HG03460 (cell line): ENCODE data around the gene TSPAN5.
"Not testable (repeated sequence)": the region's sequence is repeated elsewhere in the genome, so short reads cannot be mapped to it uniquely, and the experiment has no call there.

Source experiments
- ATAC-seq: cut with Tn5 transposase; IDR thresholded peaks from one replicate; pipeline ENCODE4 v1.9.1; 2021; ENCODE audit not compliant: unreplicated experiment

The TSPAN5 gene

DNA sequence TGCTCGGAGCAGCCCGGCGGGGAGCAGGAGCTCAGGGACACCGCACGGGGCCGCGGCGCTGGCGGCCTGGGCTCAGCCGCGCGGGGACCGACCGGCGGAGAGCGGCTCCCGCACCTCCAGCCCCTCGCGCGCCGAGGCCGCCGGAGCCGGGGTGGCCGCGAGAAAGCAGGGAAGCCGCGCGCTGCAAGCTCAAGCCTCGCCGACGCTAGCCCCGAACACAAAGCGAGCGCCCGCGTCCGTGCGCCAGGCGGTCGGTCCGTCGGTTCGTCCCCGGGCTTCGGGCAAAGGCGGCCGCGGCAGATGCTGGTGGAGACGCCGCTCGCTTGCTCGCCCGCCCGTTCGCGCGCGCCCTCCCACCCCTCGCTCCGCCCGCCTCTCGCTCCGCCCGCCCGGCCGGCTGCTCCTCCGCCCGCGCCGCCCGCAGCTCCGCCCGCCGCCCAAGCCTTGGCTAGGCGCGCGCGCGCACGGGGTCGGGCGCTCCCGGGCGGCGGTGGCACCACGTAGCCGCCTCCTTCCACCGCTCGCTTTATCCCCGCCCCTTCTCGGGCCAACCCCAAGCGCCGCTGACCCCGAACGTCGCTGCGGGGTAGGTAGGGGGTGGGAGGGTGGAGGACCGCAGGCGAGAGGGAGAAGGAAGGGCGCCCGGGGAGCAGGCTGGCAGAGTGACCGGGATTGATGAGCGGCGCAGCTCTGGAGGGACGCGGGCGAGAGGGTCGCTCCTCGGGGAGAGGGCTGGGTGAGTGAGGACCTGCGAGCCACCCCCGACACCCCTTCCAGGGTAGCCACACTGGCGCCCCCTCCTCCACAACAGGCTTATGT, at the start of gene TSPAN5:
Gene TSPAN5 (minus strand): TSS at position 325 of the 819 bp plus-strand sequence.
- ATAC-seq: peak; percentile 60

GRCh38 chr4:98706935-98707334, 48.5 kb upstream of the TSPAN5 start:
- no peak for ATAC-seq

DNA sequence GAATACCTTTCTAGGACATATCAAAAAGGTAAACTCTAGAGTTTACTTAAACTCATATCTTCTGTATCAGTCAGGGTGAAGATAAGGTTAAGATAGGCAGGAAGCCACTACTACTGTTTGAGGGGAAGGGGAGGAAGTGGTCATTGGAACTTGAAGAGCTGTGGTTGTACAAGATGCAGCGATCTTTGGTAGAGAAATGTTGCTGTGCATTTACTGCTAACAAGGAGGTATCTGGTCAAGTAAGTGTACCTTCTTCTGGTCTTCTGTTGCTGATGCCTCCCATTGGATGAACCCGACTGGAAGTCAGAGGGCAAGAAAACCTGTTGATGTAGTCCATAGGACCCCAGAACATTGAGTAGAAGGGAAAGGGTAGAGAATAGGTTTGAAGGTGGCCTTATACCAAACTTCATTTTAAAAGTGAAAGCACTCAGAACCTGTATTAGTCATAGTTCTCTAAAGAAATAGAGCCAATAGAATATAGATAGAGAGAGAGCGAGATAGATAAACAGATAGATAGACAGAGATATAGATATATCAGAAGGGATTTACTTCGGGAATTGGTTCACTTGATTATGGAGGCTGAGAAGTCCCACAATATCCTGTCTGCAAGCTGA, 47.9 kb upstream of the TSPAN5 start:
- ATAC-seq: no peak

DNA sequence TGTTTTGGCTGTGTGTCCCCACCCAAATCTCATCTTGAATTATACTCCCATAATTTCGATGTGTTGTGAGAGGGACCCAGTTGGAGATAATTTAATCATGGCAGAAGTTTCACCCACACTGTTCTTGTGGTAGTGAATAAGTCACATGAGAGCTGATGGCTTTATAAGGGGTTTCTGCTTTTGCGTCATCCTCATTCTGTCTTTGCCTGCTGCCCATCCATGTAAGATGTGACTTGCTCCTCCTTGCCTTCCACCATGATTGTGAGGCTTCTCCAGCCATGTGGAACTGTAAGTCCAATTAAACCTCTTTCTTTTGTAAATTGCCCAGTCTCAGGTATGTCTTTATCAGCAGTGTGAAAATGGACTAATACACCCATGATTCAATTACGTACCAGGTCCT, 47.2 kb upstream of the TSPAN5 start:
- not testable (repeated sequence) for ATAC-seq

GRCh38 chr4:98700656-98701055, 42.2 kb upstream of the TSPAN5 start:
- ATAC-seq: no peak

- ATAC-seq: no peak
These were observed 35.7 kb upstream of the TSPAN5 start for GRCh38 chr4:98694076-98694475.

GRCh38 chr4:98692411-98692810, 34.0 kb upstream of the TSPAN5 start:
- ATAC-seq: no peak

DNA sequence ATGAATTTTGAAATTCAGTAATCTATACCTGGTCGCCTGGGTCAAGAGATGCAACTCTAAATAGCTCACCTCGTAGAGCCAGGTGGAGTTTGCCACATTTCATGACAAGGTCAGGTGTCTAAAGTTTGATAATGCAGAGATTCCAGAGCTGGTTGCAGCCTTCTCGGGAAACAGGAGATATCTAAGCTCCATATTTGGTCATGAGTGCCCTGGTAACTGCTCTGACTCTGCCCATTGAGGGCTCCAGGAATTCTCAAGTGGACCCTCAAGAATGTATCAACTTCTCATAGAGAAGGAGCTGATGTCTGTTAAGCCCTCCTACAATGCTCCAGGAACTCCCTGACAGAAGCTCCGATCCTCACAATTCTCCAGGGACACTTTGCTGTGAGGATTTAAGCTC, 33.2 kb upstream of the TSPAN5 start:
- ATAC-seq: no peak

DNA sequence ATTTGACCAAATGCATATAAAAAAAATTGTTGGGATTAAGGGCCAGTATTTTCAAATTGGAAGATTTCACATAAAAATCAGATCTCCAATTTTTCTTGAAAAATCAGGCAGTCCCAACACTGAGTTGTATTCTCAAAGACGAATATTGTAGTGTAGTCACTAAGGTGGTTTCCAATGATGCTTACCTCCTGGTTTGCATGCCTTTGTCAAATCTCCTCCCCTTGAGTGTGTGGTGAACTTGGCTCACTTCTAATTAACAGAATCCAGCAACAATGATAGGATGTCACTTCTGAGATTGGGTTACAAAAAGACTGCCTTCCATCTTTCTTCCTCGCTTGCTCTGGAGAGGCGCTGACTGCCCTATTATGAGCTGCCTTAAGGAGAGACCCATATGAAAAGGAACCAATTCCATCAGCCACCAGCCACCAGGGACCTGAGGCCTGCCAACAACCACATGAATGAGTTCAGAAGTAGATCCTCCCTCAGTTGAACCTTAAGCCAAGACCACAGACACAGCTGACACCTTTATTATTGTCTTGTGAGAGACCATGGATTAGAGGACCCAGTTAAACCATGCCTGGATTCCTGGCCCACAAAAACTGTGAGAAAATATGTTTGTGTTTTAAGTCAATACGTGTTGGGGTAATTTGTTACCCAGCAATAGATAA, 31.2 kb upstream of the TSPAN5 start:
- no peak for ATAC-seq

GRCh38 chr4:98688411-98689290, 30.2 kb upstream of the TSPAN5 start:
- no peak for ATAC-seq

DNA sequence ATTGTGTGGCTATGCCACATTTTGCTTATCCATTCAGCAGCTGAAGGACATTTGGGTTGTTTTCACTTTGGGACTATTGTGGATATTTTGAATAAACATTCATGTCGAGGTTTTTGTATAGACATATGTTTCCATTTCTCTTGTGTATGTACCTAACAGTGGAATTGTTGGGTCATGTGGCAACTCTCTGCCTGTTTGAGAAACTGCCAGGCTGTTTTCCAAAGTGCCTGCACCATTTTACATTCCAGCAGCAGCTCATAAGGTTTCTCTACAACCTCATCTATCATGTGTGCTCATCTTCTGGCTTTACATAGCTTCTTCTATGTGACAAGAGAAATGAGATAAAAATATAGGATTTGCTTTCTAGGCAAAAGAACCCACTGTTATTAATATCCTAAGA, 29.5 kb upstream of the TSPAN5 start:
- no peak for ATAC-seq

DNA sequence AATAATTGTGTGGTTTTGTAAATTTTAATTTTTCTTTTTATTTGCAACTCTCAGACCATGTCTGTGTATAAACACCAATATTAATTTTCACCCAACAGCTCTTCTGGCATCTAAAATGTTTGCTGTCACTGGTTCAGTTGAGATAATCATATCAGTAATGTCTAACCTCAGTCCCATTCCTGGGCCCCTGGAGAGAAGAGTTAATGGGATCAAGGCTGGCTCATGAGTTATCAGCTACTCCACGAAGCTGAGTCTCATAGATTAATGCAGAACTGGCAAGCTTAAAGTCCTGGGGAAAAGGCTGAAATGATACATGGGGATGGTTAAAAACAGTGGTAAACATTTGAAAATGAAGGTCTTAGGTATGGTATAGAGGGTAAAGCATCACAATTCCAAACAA, 28.4 kb upstream of the TSPAN5 start:
- ATAC-seq: no peak

DNA sequence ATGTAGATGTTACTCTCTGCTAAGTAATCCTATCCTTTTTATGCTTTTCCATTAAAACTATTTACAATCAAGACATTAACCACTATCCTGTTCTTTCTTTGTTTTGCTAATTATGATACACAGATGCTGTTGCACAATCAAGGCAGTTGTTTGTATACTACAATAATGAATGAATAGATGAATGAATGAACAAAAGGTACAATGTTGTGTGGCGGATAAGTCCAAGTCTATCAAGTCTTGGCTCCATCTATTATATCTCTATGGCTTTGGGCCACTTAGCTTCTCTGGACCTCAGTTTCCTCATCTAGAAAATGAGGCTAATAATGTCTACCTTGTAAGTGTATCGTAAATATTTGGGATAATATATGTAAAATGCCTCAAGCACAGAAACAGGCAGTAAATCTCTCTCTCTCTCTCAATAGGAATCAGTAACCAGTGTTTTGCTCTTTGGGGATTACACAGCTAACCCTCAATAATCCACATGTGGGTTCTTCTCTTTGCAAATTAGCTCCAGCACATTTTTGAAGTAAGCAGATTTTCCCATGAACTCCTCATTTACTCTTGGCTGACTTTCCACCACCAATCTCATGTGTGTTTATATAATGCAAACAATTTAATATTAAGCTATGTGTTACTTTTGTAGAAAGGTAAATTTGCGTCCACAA, 27.8 kb upstream of the TSPAN5 start:
- ATAC-seq: no peak

- no peak for ATAC-seq
These were observed 27.0 kb upstream of the TSPAN5 start for GRCh38 chr4:98685225-98686042.

DNA sequence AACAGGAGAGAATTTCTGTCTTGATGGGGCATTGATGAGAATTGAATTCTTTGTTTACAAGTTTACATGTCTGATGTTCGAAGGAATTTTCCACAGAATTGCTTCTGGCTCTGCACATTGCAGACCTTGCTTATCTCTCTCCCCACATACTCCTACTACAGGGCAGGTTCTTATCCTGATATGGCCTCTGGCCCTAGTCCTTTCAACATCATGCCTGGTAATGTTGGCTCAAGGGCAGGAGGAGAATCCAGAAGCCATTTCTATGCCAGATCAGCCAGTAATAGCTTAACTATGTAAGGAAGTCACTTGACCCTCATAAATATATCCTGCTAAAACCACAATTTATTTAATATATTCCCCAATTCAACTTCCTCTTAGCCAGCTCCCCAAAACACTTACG, 24.3 kb upstream of the TSPAN5 start:
- ATAC-seq: no peak

DNA sequence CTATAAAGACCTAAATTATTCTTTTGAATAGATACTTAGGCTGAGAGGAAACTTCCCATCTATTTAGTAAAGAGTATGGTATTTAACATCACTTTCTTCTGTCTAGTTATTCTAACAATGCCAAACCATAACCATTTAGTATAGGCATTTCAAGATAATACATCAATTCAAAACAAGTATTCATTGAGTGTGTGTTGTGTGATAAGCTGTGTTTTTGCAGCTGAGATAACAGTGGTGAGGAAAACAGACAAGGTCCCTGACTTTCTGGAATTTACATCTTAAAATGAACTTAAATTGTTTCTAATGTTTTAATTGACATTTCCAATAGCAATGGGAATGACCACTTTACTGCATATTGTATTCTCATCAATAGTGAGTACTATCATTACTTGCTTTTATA, 22.4 kb upstream of the TSPAN5 start:
- ATAC-seq: no peak

- no peak for ATAC-seq
These were observed 21.3 kb upstream of the TSPAN5 start for GRCh38 chr4:98679738-98680137.

DNA sequence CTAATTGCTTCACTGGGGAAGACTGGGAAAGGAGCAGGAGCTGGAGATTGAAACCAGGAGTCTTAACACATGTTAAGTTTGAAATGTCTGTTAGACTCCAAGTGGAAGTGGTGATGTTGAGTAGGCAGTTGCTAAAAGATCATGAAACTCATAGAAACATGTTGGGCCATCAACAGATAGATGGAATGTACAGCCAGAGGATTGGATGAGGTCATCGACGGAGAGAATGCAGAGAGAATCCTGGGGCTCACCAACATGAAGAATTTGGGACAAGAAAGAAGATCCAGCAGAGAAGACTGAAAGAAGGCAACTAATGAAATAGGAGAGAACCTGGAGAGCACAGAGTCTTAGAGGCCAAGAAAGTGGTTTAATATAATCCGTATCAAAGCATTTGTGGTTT, 19.4 kb upstream of the TSPAN5 start:
- no peak for ATAC-seq

GRCh38 chr4:98674404-98675173, 16.2 kb upstream of the TSPAN5 start:
- ATAC-seq: no peak
